B cell (primary cell): ENCODE results near the gene CRNKL1.

Source experiments
- CTCF ChIP-seq: fragments of 200-600 bp; IDR thresholded peaks from one replicate; pipeline ENCODE4 v1.8.0; 2022; ENCODE audit warnings: antibody characterized with exemption, mild to moderate bottlenecking
- EZH2 ChIP-seq: IDR thresholded peaks from 2 replicates; pipeline ENCODE4 v1.6.1; 2012; ENCODE audit warnings: borderline replicate concordance, low read depth, mild to moderate bottlenecking, moderate library complexity, low read length; ENCODE audit not compliant: insufficient read depth, poor library complexity, severe bottlenecking

DNA sequence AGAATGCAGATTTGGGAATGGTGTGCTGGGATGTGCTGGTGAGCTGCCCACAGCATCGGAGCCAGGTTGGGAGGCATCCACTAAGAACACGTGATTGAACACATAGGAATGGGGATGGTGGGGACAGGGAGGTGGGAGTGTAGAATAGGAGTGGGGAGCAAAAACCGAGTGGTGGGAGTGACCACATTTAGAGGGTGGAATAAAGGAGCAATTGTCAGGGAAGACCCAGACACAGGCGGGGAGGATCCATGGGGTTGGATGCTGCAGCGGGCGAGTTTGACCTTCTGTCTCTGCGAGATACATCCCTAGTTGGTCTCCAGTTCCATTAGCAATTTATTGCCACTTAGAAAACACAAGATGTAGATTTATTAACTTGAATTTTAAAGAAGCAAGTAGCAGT, 30.4 kb downstream of the CRNKL1 start:
- TF ChIP-seq CTCF (no peak), EZH2 (no peak)
